Ovary (tissue), 9 donors: ENCODE data around the gene EVC2. TPM values are rescaled to one million over a fixed set of nuclear protein-coding genes. Genes with fewer than 3 reads are reported as not detected.

Experiments used
- DNase-seq, 5 donors: peaks; one replicate each; pipeline ENCODE4 v3.0.0-alpha.2; 2019 to 2020
- H3K27ac ChIP-seq, 2 donors: fragments of 200-600 bp; one replicate each; pipeline versions ENCODE4 v1.5.1 to v1.8.0; 2019 to 2022
- H3K27me3 ChIP-seq: fragments of 200-600 bp; one replicate; pipeline ENCODE4 v1.8.0; 2022
- H3K36me3 ChIP-seq: fragments of 200-600 bp; sonication (generic); one replicate; pipeline ENCODE4 v1.5.1; 2019
- H3K4me1 ChIP-seq: one replicate; pipeline ENCODE4 v1.8.1; 2013; ENCODE audit warnings: mild to moderate bottlenecking, moderate library complexity; ENCODE audit not compliant: insufficient read depth
- H3K4me3 ChIP-seq: fragments of 200-600 bp; sonication (generic); one replicate; pipeline ENCODE4 v1.5.1; 2017
- H3K9me3 ChIP-seq, 2 donors: fragments of 200-600 bp in 1 of 2; sonication (generic) in 1 of 2; one replicate each; pipeline versions ENCODE4 v1.5.1 to v1.8.1; 2013 to 2019; ENCODE audit warnings: mild to moderate bottlenecking in 1 of 2, moderate library complexity in 1 of 2
- CTCF ChIP-seq, 3 donors: fragments of 450-650 bp in 2 of 3; fragments of 200-600 bp in 1 of 3; IDR thresholded peaks; one replicate each; pipeline versions ENCODE4 v1.5.1 to v1.8.0; 2016 to 2022; ENCODE audit warnings: antibody characterized with exemption in 3 of 3, mild to moderate bottlenecking in 1 of 3
- EP300 ChIP-seq: sonication (generic); formaldehyde crosslinking; IDR thresholded peaks from one replicate; pipeline ENCODE4 v1.6.1; 2017; ENCODE audit warnings: antibody characterized with exemption
- POLR2A ChIP-seq: fragments of 450-650 bp; IDR thresholded peaks from one replicate; pipeline ENCODE4 v1.6.1; 2017; ENCODE audit warnings: antibody characterized with exemption, mild to moderate bottlenecking, moderate library complexity
- WGBS, 3 donors: extraction: QIAGEN DNeasy Blood & Tissue Kit in 1 of 3; methylation state at CpG; one replicate each; pipeline versions ENCODE4 v1.1.5 to v1.1.7; 2013 to 2017; 5-methylcytosine and 5-hydroxymethylcytosine counted together
- intact Hi-C, 4 donors: fragments of 100-400 bp; cut with DNase I; formaldehyde crosslinking; loops; one replicate each; pipeline versions ENCODE4 v1.11.0 to v1.15.1; 2022 to 2023
- polyA plus RNA-seq, 2 donors: library from polyadenylated mRNA; stranded (reverse); fragments of 200-250 nt in 1 of 2; fragments of 350-450 nt in 1 of 2; fragmentation: Illumina TruSeq in 1 of 2; extraction: RNeasy Lipid Tissue Mini Kit (QIAGEN cat#74804) in 1 of 2; gene quantifications; one replicate each; pipeline ENCODE4 v1.2.3, GENCODE V29; 2013 to 2014
- total RNA-seq, 7 donors: library from RNA; depleted of rRNA in 2 of 7; stranded (reverse); fragments of >200 nt in 2 of 7; fragmentation: NEBNext Ultra II Directional in 3 of 7; extraction: Animal tissue kit (Norgen Biotek cat#: 25700) in 3 of 7; gene quantifications; one replicate each; pipeline versions ENCODE4 v1.1.0 to v1.2.4, GENCODE V29; 2016 to 2023
- donor health status: DM: no; HTN: no; CAD: no; lungs with moderate emphysema.
- donor health status: DM: no; HTN: no; CAD: no.
- donor health status: Bipolar disorder and iron deficiency.
- donor health status: DM: yes; HTN: yes; CAD: no.
- donor health status: DM: no; HTN: no; CAD: no.
- donor health status: DM: yes; HTN: yes; CAD: no.

EVC2 gene
- total and polyA plus RNA-seq, 9 donors = 8.1 to 19.4 (median 14.0) TPM

- Histone ChIP-seq H3K27ac (no peak overlapping the region), H3K4me3 (no peak overlapping the region), H3K9me3 (no peaks in the 10 kb centered on the region), H3K4me1 (no peaks in the 10 kb centered on the region), H3K36me3 (no peaks in the 10 kb centered on the region), H3K27me3 (no peaks in the 10 kb centered on the region)
- intact Hi-C loops = no loop called here
- WGBS, 3 donors = 21 to 36% (median 31%) methylated on average over 3 of the region's 3 CpGs
- TF ChIP-seq POLR2A = no peak
- no peak for TF ChIP-seq EP300
- TF ChIP-seq CTCF (IDR thresholded peaks at IDR 0.05) = no peak
- DNase-seq = no peak
Observed at GRCh38 chr4:5527211-5527610, 181.1 kb downstream of the EVC2 start.

GRCh38 chr4:5526080-5526846, 182.1 kb downstream of the EVC2 start:
- no peak for DNase-seq
- no peaks in the 10 kb centered on the region for H3K4me1 ChIP-seq
- no peaks in the 10 kb centered on the region for H3K27me3 ChIP-seq
- no peaks in the 10 kb centered on the region for H3K9me3 ChIP-seq
- WGBS, 3 donors = 49 to 65% (median 56%) methylated on average over 3 of the region's 3 CpGs
- TF ChIP-seq CTCF (IDR thresholded peaks at IDR 0.05) (no peak), POLR2A (no peak), EP300 (no peak)
- H3K36me3 ChIP-seq = no peaks in the 10 kb centered on the region
- no peak overlapping the region for H3K27ac ChIP-seq
- intact Hi-C loops = no loop called here
- no peak overlapping the region for H3K4me3 ChIP-seq

GRCh38 chr4:5524446-5525299, 183.7 kb downstream of the EVC2 start:
- H3K4me3 ChIP-seq = no peak overlapping the region
- H3K36me3 ChIP-seq = no peaks in the 10 kb centered on the region
- H3K27ac ChIP-seq = no peak overlapping the region
- 57 to 63% (median 62%) methylated on average over 5 of the region's 5 CpGs for WGBS, 3 donors
- no peaks in the 10 kb centered on the region for H3K4me1 ChIP-seq
- no peak for DNase-seq
- no peaks in the 10 kb centered on the region for H3K9me3 ChIP-seq
- H3K27me3 ChIP-seq = no peaks in the 10 kb centered on the region
- TF ChIP-seq CTCF (IDR thresholded peaks at IDR 0.05) = no peak
- TF ChIP-seq POLR2A = no peak
- TF ChIP-seq EP300 = no peak
- intact Hi-C loops = no loop called here

- no peak overlapping the region for H3K4me3 ChIP-seq
- no peaks in the 10 kb centered on the region for H3K36me3 ChIP-seq
- no peaks in the 10 kb centered on the region for H3K27me3 ChIP-seq
- intact Hi-C loops = no loop called here
- H3K9me3 ChIP-seq = no peaks in the 10 kb centered on the region
- 66 to 93% (median 88%) methylated on average over 4 of the region's 4 CpGs for WGBS, 3 donors
- H3K27ac ChIP-seq = no peak overlapping the region
- TF ChIP-seq CTCF (IDR thresholded peaks at IDR 0.05) = no peak
- no peak for TF ChIP-seq POLR2A
- no peak for TF ChIP-seq EP300
- H3K4me1 ChIP-seq = no peaks in the 10 kb centered on the region
- DNase-seq = no peak
Observed at GRCh38 chr4:5517372-5517771, 191.0 kb downstream of the EVC2 start.
